Fibroblast of lung (primary cell): ENCODE data around the gene TMEM52.

Experiments used
- EZH2 ChIP-seq: IDR thresholded peaks from 2 replicates; pipeline ENCODE4 v1.5.1; 2012; ENCODE audit warnings: low read length, control low read depth, mild to moderate bottlenecking; ENCODE audit errors: missing control alignments
- TF ChIP-seq, protein P1 (sequence below), 2 donors: IDR thresholded peaks in 1 of 2; conservative IDR thresholded peaks in 1 of 2; 1 replicate in 1 of 2; 2 replicates in 1 of 2; pipeline ENCODE4 v1.5.1; 2011 to 2012; ENCODE audit warnings: low read length in 2 of 2, control low read depth in 1 of 2, inconsistent platforms in 1 of 2, low read depth in 1 of 2, mild to moderate bottlenecking in 1 of 2

DNA sequence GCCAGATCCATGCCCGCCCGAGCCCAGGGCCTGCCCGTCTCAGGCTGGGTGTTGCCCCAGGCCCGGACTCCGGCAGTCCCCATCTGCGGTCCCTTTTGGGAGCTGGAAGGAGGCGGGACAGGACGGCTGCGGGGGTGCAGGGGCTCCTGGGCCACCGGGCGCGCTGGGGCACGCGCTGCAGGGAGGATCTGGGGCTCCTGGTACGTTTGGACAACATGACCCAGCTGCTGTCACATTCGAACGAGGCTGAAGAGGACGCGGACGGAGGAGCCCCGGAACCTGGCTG is 10.6 kb downstream of the TMEM52 start:
- TF ChIP-seq, protein P1, sequence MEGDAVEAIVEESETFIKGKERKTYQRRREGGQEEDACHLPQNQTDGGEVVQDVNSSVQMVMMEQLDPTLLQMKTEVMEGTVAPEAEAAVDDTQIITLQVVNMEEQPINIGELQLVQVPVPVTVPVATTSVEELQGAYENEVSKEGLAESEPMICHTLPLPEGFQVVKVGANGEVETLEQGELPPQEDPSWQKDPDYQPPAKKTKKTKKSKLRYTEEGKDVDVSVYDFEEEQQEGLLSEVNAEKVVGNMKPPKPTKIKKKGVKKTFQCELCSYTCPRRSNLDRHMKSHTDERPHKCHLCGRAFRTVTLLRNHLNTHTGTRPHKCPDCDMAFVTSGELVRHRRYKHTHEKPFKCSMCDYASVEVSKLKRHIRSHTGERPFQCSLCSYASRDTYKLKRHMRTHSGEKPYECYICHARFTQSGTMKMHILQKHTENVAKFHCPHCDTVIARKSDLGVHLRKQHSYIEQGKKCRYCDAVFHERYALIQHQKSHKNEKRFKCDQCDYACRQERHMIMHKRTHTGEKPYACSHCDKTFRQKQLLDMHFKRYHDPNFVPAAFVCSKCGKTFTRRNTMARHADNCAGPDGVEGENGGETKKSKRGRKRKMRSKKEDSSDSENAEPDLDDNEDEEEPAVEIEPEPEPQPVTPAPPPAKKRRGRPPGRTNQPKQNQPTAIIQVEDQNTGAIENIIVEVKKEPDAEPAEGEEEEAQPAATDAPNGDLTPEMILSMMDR (conservative IDR thresholded peaks at IDR 0.05 in 1 of 2, IDR thresholded peaks at IDR 0.05 in 1 of 2; ENCODE audit: low read depth in 1 of 2, low read length in 2 of 2), result no peak
- no peak for TF ChIP-seq EZH2
